ENCODE measurements around the gene KDM4C. TPM values are rescaled to one million over a fixed set of nuclear protein-coding genes. Genes with fewer than 3 reads are reported as not detected.

KDM4C gene
- total RNA-seq, 1 donor from 2014 or later: 12.7 TPM

DNA sequence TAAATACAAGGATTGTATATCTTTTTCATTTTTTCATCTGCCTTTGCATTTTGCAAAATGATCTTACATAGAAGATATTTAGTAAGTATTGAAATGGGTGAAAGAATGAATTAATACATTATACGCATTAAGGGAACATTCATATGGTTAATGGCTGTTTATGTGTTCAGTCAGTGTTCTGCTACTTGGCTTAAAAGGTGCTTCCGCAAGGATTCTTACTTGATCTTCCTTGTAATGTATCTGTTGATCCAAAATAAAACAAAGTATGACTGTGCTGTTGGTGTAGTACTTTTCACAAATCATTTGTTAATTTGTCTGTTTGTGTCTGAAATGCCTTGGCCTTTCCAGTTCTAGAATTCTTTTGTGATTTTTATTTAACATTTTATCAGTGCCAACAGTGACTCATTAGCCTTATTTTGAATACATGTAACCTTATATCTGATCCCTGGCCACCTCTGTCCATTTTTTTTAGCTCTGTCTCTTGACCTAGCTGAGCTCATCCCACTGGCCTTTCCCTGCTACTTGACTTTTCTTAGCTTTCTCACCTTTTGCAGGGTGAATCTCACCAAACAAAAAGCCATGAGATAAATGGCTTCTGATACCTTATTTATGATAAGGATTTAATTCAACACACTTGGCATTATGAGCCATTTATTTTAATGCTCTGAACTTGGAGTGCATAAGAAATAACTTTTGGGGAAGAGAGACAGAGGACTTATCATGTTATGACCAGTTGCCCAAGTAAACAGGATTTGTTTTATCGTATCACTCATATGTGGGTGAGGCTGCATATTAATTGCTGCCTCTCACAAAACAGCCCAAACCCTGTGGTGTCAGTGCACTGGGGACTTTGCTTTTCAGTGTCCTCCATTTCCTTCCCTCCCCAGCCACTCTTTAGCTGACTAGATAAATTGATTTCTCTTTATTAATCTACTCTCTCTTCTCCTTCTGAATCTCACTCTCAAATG is 340.3 kb downstream of the KDM4C start:
- H3K9me3 ChIP-seq: no peaks in the 10 kb centered on the region
- H3K4me3 ChIP-seq: no peak overlapping the region
- no peak for DNase-seq (ENCODE audit: low spot score in 2 of 2)
- no peaks in the 10 kb centered on the region for H3K36me3 ChIP-seq
- H3K27ac ChIP-seq: no peak overlapping the region
- no peaks in the 10 kb centered on the region for H3K4me1 ChIP-seq
- H3K27me3 ChIP-seq: no peaks in the 10 kb centered on the region
- intact Hi-C loops (cut with DNase I): no loop called here
- TF ChIP-seq, protein P1, sequence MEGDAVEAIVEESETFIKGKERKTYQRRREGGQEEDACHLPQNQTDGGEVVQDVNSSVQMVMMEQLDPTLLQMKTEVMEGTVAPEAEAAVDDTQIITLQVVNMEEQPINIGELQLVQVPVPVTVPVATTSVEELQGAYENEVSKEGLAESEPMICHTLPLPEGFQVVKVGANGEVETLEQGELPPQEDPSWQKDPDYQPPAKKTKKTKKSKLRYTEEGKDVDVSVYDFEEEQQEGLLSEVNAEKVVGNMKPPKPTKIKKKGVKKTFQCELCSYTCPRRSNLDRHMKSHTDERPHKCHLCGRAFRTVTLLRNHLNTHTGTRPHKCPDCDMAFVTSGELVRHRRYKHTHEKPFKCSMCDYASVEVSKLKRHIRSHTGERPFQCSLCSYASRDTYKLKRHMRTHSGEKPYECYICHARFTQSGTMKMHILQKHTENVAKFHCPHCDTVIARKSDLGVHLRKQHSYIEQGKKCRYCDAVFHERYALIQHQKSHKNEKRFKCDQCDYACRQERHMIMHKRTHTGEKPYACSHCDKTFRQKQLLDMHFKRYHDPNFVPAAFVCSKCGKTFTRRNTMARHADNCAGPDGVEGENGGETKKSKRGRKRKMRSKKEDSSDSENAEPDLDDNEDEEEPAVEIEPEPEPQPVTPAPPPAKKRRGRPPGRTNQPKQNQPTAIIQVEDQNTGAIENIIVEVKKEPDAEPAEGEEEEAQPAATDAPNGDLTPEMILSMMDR (IDR thresholded peaks at IDR 0.05): no peak

DNA sequence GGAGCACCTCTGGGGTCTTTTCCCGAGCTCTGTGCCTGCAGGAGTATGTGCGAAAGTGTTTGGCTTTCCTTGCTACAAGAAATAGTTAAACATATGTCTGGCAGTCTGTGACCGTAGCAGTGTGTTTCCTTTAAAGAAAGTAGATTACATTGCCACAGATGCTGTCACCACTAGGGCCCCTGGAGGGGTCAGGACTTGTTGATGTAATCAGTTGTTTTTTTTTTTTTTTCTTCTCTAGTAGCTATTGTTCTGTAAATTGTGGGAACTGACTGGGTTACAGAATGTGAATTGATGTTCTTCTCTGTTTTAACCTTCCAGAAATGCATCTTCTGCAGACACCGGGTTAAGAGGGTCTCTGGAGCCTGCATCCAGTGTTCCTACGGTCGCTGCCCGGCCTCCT is 345.6 kb downstream of the KDM4C start:
- H3K4me3 ChIP-seq: no peak overlapping the region
- H3K36me3 ChIP-seq: peaks cover 11 to 12% of the 10 kb centered on the region in 2 donors
- TF ChIP-seq, protein P1 (IDR thresholded peaks at IDR 0.05): no peak
- no peaks in the 10 kb centered on the region for H3K4me1 ChIP-seq
- intact Hi-C loops (cut with DNase I): no loop called here
- no peak overlapping the region for H3K27ac ChIP-seq
- H3K9me3 ChIP-seq: no peaks in the 10 kb centered on the region
- DNase-seq (ENCODE audit: low spot score in 2 of 2): no peak
- no peaks in the 10 kb centered on the region for H3K27me3 ChIP-seq

DNA sequence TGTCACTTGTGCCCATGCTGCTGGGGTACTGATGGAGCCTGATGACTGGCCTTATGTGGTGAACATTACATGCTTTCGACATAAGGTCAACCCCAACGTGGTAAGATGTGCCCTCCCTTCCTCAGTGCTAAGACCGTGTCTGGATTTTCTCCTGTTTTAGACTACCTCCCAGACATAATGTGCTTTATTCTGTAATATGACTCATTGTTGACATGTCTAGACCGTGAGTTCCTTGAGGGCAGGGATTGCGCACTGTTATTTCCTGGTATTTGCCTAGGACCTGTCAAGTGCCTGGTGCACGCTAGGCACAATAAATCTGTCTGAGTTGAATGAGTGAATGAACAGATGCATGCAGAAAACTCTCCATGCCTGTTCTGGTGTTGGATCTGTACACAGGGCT is 346.0 kb downstream of the KDM4C start:
- Histone ChIP-seq H3K4me1 (no peaks in the 10 kb centered on the region), H3K9me3 (no peaks in the 10 kb centered on the region), H3K27me3 (no peaks in the 10 kb centered on the region), H3K27ac (no peak overlapping the region), H3K36me3 (peaks cover 11 to 12% of the 10 kb centered on the region in 2 donors), H3K4me3 (no peak overlapping the region)
- DNase-seq (ENCODE audit: low spot score in 2 of 2): no peak
- intact Hi-C loops (cut with DNase I): no loop called here
- TF ChIP-seq, protein P1 (IDR thresholded peaks at IDR 0.05): no peak

DNA sequence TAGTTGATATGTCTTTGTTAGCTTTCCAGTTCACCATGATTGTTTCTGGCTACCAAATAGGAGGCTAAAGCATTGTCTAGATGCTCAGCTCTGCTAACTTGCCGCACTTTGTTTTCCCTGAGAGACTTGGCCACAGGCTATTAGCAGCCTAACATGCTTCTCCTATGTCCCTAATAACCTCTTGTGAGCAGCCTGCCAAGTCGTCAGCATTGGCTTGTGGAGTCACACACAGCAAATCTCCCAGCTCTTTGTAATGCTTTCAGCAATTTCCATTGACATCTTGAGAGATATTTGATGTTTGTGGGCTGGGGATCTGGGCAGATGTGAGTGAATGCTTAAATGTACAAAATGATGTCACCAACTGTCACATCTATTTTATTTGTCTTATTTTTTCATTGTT is 346.9 kb downstream of the KDM4C start:
- TF ChIP-seq, protein P1 (IDR thresholded peaks at IDR 0.05): no peak
- no peaks in the 10 kb centered on the region for H3K9me3 ChIP-seq
- no peak for DNase-seq (ENCODE audit: low spot score in 2 of 2)
- intact Hi-C loops (cut with DNase I): no loop called here
- no peak overlapping the region for H3K4me3 ChIP-seq
- H3K27me3 ChIP-seq: no peaks in the 10 kb centered on the region
- H3K27ac ChIP-seq: no peak overlapping the region
- no peaks in the 10 kb centered on the region for H3K4me1 ChIP-seq
- H3K36me3 ChIP-seq: peaks cover 12 to 13% of the 10 kb centered on the region in 2 donors

DNA sequence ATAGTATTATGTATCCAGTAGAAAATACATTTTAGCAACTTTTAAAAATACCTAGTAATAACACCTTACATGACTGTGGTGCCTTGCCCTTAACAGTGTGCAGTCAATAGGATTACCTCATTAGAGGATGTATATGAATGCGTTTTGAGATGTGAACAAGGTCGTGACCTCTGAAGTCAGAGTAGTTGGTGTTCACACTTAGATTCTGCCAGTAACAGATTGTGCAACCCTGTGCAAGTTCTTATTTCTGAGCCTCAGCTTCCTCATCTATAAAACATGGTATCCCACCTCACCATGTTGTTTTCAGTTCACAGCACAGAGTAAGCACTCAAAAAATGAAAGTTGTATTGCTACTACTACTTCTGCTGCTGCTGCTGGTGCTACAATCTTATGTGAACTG is 347.3 kb downstream of the KDM4C start:
- Histone ChIP-seq H3K9me3 (no peaks in the 10 kb centered on the region), H3K27ac (no peak overlapping the region), H3K4me1 (no peaks in the 10 kb centered on the region), H3K36me3 (peaks cover 12 to 16% of the 10 kb centered on the region in 2 donors), H3K27me3 (no peaks in the 10 kb centered on the region), H3K4me3 (no peak overlapping the region)
- TF ChIP-seq, protein P1 (IDR thresholded peaks at IDR 0.05): no peak
- DNase-seq (ENCODE audit: low spot score in 2 of 2): no peak
- intact Hi-C loops (cut with DNase I): no loop called here
